Measurements from ENCODE around the gene NAALADL2. TPM values are rescaled to one million over a fixed set of nuclear protein-coding genes. Genes with fewer than 3 reads are reported as not detected.

Gene NAALADL2
- total RNA-seq, 1 donor from 2014 or later = 10.4 TPM

DNA sequence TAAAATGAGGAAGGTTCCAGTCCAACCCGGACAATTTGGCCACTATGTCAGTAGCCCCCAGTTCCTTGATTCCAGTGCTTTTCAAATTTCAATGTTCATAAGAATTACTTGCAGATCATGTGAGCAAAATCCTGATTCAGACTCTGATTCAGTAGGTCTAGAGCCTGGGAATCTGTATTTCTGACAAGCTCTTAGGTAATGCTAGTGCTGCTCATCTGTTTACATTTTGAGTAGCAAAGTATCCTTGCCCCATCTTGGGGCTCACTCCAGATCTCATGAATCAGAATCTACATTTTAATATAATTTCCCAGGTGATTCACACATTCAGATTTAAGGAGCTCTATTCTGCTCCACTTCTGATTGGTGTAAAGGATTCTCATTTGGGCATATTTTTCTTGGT lies 142.0 kb downstream of the NAALADL2 start:
- TF ChIP-seq CTCF (IDR thresholded peaks at IDR 0.05; ENCODE audit: unreplicated experiment) = no peak
- Mint-ChIP-seq H3K27me3 (no peaks in the 10 kb centered on the region), H3K4me3 (ENCODE audit: low read depth) (no peak overlapping the region), H3K4me1 (ENCODE audit: low read depth) (peaks cover 4% of the 10 kb centered on the region), H3K36me3 (ENCODE audit: insufficient read depth) (no peaks in the 10 kb centered on the region), H3K27ac (no peak overlapping the region), H3K9me3 (ENCODE audit: low read depth) (no peaks in the 10 kb centered on the region)
- no peak for DNase-seq (ENCODE audit: low spot score, unreplicated experiment)

- no peak overlapping the region for H3K4me3 Mint-ChIP-seq (ENCODE audit: low read depth)
- H3K9me3 Mint-ChIP-seq (ENCODE audit: low read depth) = no peaks in the 10 kb centered on the region
These were observed 143.6 kb downstream of the NAALADL2 start for GRCh38 chr3:175002732-175003143.

DNA sequence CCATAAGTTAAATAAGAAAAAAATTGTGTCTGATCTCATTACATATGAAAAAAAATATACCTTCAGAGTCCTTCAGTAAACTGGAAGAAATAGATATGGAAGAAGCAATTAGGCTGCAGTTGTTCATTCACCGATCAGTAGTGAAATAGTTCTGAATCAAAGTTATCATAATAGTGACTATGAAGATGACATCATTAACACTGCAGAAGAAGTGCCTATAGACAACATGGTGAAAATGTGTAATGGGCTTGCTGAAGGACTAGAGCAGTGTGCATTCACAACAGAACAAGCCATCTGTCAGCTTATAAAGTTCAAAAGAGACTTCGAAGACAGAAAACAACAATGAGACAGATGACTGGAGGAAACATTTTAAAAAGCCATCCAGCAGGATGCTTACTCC lies 144.5 kb downstream of the NAALADL2 start:
- Mint-ChIP-seq H3K36me3 (ENCODE audit: insufficient read depth) (no peaks in the 10 kb centered on the region), H3K4me3 (ENCODE audit: low read depth) (no peak overlapping the region), H3K27me3 (no peaks in the 10 kb centered on the region), H3K27ac (no peak overlapping the region), H3K9me3 (ENCODE audit: low read depth) (no peaks in the 10 kb centered on the region), H3K4me1 (ENCODE audit: low read depth) (peaks cover 5% of the 10 kb centered on the region)
- TF ChIP-seq CTCF (IDR thresholded peaks at IDR 0.05; ENCODE audit: unreplicated experiment) = no peak
- DNase-seq (ENCODE audit: low spot score, unreplicated experiment) = no peak

More at GRCh38 chr3:175002732-175003143, 143.6 kb downstream of the NAALADL2 start:
- Mint-ChIP-seq H3K27ac (no peak overlapping the region), H3K36me3 (ENCODE audit: insufficient read depth) (no peaks in the 10 kb centered on the region), H3K27me3 (no peaks in the 10 kb centered on the region), H3K4me1 (ENCODE audit: low read depth) (peaks cover 5% of the 10 kb centered on the region)
- DNase-seq (ENCODE audit: low spot score, unreplicated experiment) = no peak
- no peak for TF ChIP-seq CTCF (IDR thresholded peaks at IDR 0.05; ENCODE audit: unreplicated experiment)

DNA sequence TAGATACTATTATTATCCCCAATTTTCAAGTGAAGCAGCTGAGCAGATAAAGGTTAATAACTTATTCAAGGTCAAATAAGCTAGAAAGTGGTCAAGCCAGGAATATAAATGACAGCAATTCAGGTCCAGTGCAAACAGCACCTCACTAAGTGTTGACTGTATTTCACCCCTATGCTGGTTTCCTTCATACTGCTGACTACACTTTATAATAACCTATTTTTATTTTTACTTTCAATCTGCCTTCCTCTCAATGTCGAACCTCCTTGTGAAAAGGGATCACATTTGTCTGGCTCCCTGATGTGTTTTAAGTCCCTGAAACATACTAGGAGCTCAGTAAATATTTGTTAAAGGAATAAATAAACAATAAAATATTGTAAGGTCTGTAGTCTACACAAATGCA lies 146.1 kb downstream of the NAALADL2 start:
- no peak for DNase-seq (ENCODE audit: low spot score, unreplicated experiment)
- no peak overlapping the region for H3K27ac Mint-ChIP-seq
- no peaks in the 10 kb centered on the region for H3K27me3 Mint-ChIP-seq
- no peak for TF ChIP-seq CTCF (IDR thresholded peaks at IDR 0.05; ENCODE audit: unreplicated experiment)
- H3K36me3 Mint-ChIP-seq (ENCODE audit: insufficient read depth) = no peaks in the 10 kb centered on the region
- H3K4me3 Mint-ChIP-seq (ENCODE audit: low read depth) = no peak overlapping the region
- peaks cover 5% of the 10 kb centered on the region for H3K4me1 Mint-ChIP-seq (ENCODE audit: low read depth)
- H3K9me3 Mint-ChIP-seq (ENCODE audit: low read depth) = no peaks in the 10 kb centered on the region

- Mint-ChIP-seq H3K9me3 (ENCODE audit: low read depth) (no peaks in the 10 kb centered on the region), H3K4me3 (ENCODE audit: low read depth) (no peak overlapping the region), H3K36me3 (ENCODE audit: insufficient read depth) (no peaks in the 10 kb centered on the region), H3K4me1 (ENCODE audit: low read depth) (peaks cover 5% of the 10 kb centered on the region), H3K27me3 (no peaks in the 10 kb centered on the region), H3K27ac (peak overlapping the region; percentile 6)
- TF ChIP-seq CTCF (IDR thresholded peaks at IDR 0.05; ENCODE audit: unreplicated experiment) = no peak
- no peak for DNase-seq (ENCODE audit: low spot score, unreplicated experiment)
These were observed 146.7 kb downstream of the NAALADL2 start for GRCh38 chr3:175005881-175006280.
